ENCODE data around the gene GRK5. TPM values are rescaled to one million over a fixed set of nuclear protein-coding genes. Genes with fewer than 3 reads are reported as not detected.

Gene GRK5
- total and polyA plus RNA-seq, 2 donors from 2014 or later = 7.3 to 18.7 TPM

GRCh38 chr10:119407254-119407777 is 199.9 kb downstream of the GRK5 start:
- intact Hi-C loops (cut with DNase I) = no loop called here
- TF ChIP-seq CTCF (IDR thresholded peaks at IDR 0.05; ENCODE audit: borderline replicate concordance, extremely low read depth, insufficient read depth) = no peak
- H3K27me3 ChIP-seq (ENCODE audit: control insufficient read depth, insufficient read depth, low read length) = no peaks in the 10 kb centered on the region
- FAIRE-seq (no peak), DNase-seq (no peak)
- H3K9me3 ChIP-seq (ENCODE audit: control insufficient read depth in 2 of 3, insufficient read depth in 1 of 3, low read length in 3 of 3) = no peaks in the 10 kb centered on the region
- no peak overlapping the region for H3K9ac ChIP-seq (ENCODE audit: low read length in 3 of 3)
- no peak overlapping the region for H3K4me3 ChIP-seq (ENCODE audit: low read length in 3 of 3)
- H3K36me3 ChIP-seq (ENCODE audit: control insufficient read depth in 2 of 3, insufficient read depth in 3 of 3, low read length in 3 of 3) = no peaks in the 10 kb centered on the region
- H3K4me1 ChIP-seq (ENCODE audit: control insufficient read depth in 2 of 3, insufficient read depth in 2 of 3, low read depth in 1 of 3, low read length in 3 of 3) = peaks cover 0 to 9% (median 0%) of the 10 kb centered on the region in 3 donors
- no peak overlapping the region for H3K27ac ChIP-seq (ENCODE audit: low read depth in 2 of 2, low read length in 2 of 2)

GRCh38 chr10:119408072-119408471 is 200.7 kb downstream of the GRK5 start:
- intact Hi-C loops (cut with DNase I) = no loop called here
- Histone ChIP-seq H3K36me3 (ENCODE audit: control insufficient read depth in 2 of 3, insufficient read depth in 3 of 3, low read length in 3 of 3) (no peaks in the 10 kb centered on the region), H3K4me3 (ENCODE audit: low read length in 3 of 3) (no peak overlapping the region), H3K27me3 (ENCODE audit: control insufficient read depth, insufficient read depth, low read length) (no peaks in the 10 kb centered on the region), H3K4me1 (ENCODE audit: control insufficient read depth in 2 of 3, insufficient read depth in 2 of 3, low read depth in 1 of 3, low read length in 3 of 3) (peaks cover 2 to 13% (median 3%) of the 10 kb centered on the region in 3 donors), H3K9ac (ENCODE audit: low read length in 3 of 3) (no peak overlapping the region), H3K27ac (ENCODE audit: low read depth in 2 of 2, low read length in 2 of 2) (no peak overlapping the region), H3K9me3 (ENCODE audit: control insufficient read depth in 2 of 3, insufficient read depth in 1 of 3, low read length in 3 of 3) (no peaks in the 10 kb centered on the region)
- DNase-seq = no peak
- no peak for FAIRE-seq
- TF ChIP-seq CTCF (IDR thresholded peaks at IDR 0.05; ENCODE audit: borderline replicate concordance, extremely low read depth, insufficient read depth) = no peak

- FAIRE-seq (no peak), DNase-seq (peak in 1 of 5 donors; percentile 69)
- H3K9ac ChIP-seq (ENCODE audit: low read length in 3 of 3) = no peak overlapping the region
- H3K27ac ChIP-seq (ENCODE audit: low read depth in 2 of 2, low read length in 2 of 2) = peak overlapping the region in 1 of 2 donors; percentile 43
- H3K9me3 ChIP-seq (ENCODE audit: control insufficient read depth in 2 of 3, insufficient read depth in 1 of 3, low read length in 3 of 3) = no peaks in the 10 kb centered on the region
- H3K4me3 ChIP-seq (ENCODE audit: low read length in 3 of 3) = no peak overlapping the region
- TF ChIP-seq CTCF (IDR thresholded peaks at IDR 0.05; ENCODE audit: borderline replicate concordance, extremely low read depth, insufficient read depth) = no peak
- intact Hi-C loops (cut with DNase I) = no loop called here
- H3K27me3 ChIP-seq (ENCODE audit: control insufficient read depth, insufficient read depth, low read length) = no peaks in the 10 kb centered on the region
- H3K36me3 ChIP-seq (ENCODE audit: control insufficient read depth in 2 of 3, insufficient read depth in 3 of 3, low read length in 3 of 3) = no peaks in the 10 kb centered on the region
- peaks cover 3 to 17% (median 7%) of the 10 kb centered on the region in 3 donors for H3K4me1 ChIP-seq (ENCODE audit: control insufficient read depth in 2 of 3, insufficient read depth in 2 of 3, low read depth in 1 of 3, low read length in 3 of 3)
Measured at GRCh38 chr10:119408969-119409371, 201.6 kb downstream of the GRK5 start.

GRCh38 chr10:119409385-119409784 is 202.0 kb downstream of the GRK5 start:
- no peak for TF ChIP-seq CTCF (IDR thresholded peaks at IDR 0.05; ENCODE audit: borderline replicate concordance, extremely low read depth, insufficient read depth)
- Histone ChIP-seq H3K27me3 (ENCODE audit: control insufficient read depth, insufficient read depth, low read length) (no peaks in the 10 kb centered on the region), H3K9me3 (ENCODE audit: control insufficient read depth in 2 of 3, insufficient read depth in 1 of 3, low read length in 3 of 3) (no peaks in the 10 kb centered on the region), H3K36me3 (ENCODE audit: control insufficient read depth in 2 of 3, insufficient read depth in 3 of 3, low read length in 3 of 3) (no peaks in the 10 kb centered on the region), H3K27ac (ENCODE audit: low read depth in 2 of 2, low read length in 2 of 2) (peak overlapping the region; percentile 20 to 43), H3K4me1 (ENCODE audit: control insufficient read depth in 2 of 3, insufficient read depth in 2 of 3, low read depth in 1 of 3, low read length in 3 of 3) (peaks cover 3 to 17% (median 7%) of the 10 kb centered on the region in 3 donors), H3K4me3 (ENCODE audit: low read length in 3 of 3) (no peak overlapping the region), H3K9ac (ENCODE audit: low read length in 3 of 3) (no peak overlapping the region)
- FAIRE-seq = no peak
- intact Hi-C loops (cut with DNase I) = no loop called here
- DNase-seq = peak in 1 of 5 donors; percentile 65
